DND-41 (cell line): ENCODE data around the gene GOSR1.
"Not testable (repeated sequence)": the region's sequence is repeated elsewhere in the genome, so short reads cannot be mapped to it uniquely, and the experiment has no call there.

Experiments
- ATAC-seq: fragments of 200-7000 bp; cut with Tn5 transposase; 3 replicates; pipeline ENCODE4 v1.9.1; 2021; ENCODE audit warnings: low read depth; ENCODE audit not compliant: insufficient read depth
- DNase-seq: peaks from one replicate; pipeline ENCODE4 v3.0.0-alpha.2; 2020
- H2AFZ ChIP-seq: 2 replicates; pipeline ENCODE4 v1.6.0; 2012; ENCODE audit warnings: low read depth, low read length
- H3K27ac ChIP-seq: 2 replicates; pipeline ENCODE4 v1.5.1; 2012; ENCODE audit warnings: low read length, inconsistent platforms
- H3K27me3 ChIP-seq: fragments of 200-600 bp; sonication (generic); 2 replicates; pipeline ENCODE4 v1.6.0; 2012; ENCODE audit warnings: low read length, mild to moderate bottlenecking, inconsistent platforms; ENCODE audit not compliant: insufficient read depth, poor library complexity
- H3K36me3 ChIP-seq: 2 replicates; pipeline ENCODE4 v1.5.1; 2012; ENCODE audit warnings: low read length, inconsistent platforms; ENCODE audit not compliant: insufficient read depth
- H3K4me1 ChIP-seq: 2 replicates; pipeline ENCODE4 v1.5.1; 2012; ENCODE audit warnings: mild to moderate bottlenecking, low read length; ENCODE audit not compliant: insufficient read depth
- H3K4me2 ChIP-seq: 2 replicates; pipeline ENCODE4 v1.6.0; 2012; ENCODE audit warnings: mild to moderate bottlenecking, moderate library complexity, low read length, inconsistent platforms; ENCODE audit not compliant: insufficient read depth
- H3K4me3 ChIP-seq, 2 experiments: fragments of 200-600 bp in 1 of 2; shearing (Covaris generic) in 1 of 2; 2 replicates each; pipeline ENCODE4 v1.5.1; 2012 to 2016; ENCODE audit warnings: inconsistent platforms in 2 of 2, low read length in 2 of 2, mild to moderate bottlenecking in 2 of 2, low read depth in 1 of 2, moderate library complexity in 1 of 2
- H3K79me2 ChIP-seq: 2 replicates; pipeline ENCODE4 v1.6.0; 2012; ENCODE audit warnings: low read length, inconsistent platforms; ENCODE audit not compliant: insufficient read depth
- H3K9ac ChIP-seq: 2 replicates; pipeline ENCODE4 v1.6.0; 2012; ENCODE audit warnings: low read depth, mild to moderate bottlenecking, inconsistent platforms, low read length, moderate library complexity
- H3K9me3 ChIP-seq: 2 replicates; pipeline ENCODE4 v1.5.1; 2012; ENCODE audit warnings: low read length, moderate library complexity, mild to moderate bottlenecking, inconsistent platforms; ENCODE audit not compliant: insufficient read depth, severe bottlenecking
- H4K20me1 ChIP-seq: 2 replicates; pipeline ENCODE4 v1.6.0; 2012; ENCODE audit warnings: low read length; ENCODE audit not compliant: insufficient read depth
- EZH2 ChIP-seq: IDR thresholded peaks from 3 replicates; pipeline ENCODE4 v1.6.1; 2012; ENCODE audit warnings: borderline replicate concordance, low read depth, mild to moderate bottlenecking, moderate library complexity, low read length, inconsistent platforms; ENCODE audit not compliant: severe bottlenecking
- TF ChIP-seq, protein P1 (sequence below): IDR thresholded peaks from 2 replicates; pipeline ENCODE4 v1.5.1; 2012; ENCODE audit warnings: borderline replicate concordance, low read length, moderate library complexity, mild to moderate bottlenecking; ENCODE audit not compliant: poor library complexity, severe bottlenecking; ENCODE audit errors: extremely low read depth

GOSR1 gene

DNA sequence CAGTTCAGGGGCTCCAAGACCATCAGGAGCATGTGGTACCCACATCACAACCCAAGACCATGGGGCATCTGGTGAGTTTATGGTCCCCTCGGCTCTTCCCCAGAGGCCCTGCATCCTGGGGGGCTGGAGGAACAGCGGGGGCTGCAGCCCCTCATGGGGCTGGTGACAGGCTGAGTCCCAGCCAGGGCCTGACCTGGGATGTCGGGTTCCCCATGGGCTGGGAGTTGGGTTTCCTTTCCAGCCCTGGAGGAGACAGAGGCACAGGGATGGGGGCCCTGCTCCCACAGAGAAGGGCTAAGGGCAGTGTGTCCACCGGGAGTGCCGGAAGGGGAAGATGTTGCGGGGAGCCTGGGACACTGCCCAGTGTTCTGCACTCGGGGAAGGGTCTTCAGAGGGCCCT is 82.4 kb downstream of the GOSR1 start:
- 0 out of 2 replicates have a peak, but pooled peaks cover 3% of the 10 kb centered on the region for H4K20me1 ChIP-seq
- no peak overlapping the region for H3K4me3 ChIP-seq
- H3K27me3 ChIP-seq, result no peaks in the 10 kb centered on the region
- no peak overlapping the region for H3K27ac ChIP-seq
- H3K79me2 ChIP-seq, result no peaks in the 10 kb centered on the region
- H3K9ac ChIP-seq, result no peak overlapping the region
- ATAC-seq (no peak), DNase-seq (no peak)
- H3K36me3 ChIP-seq, result no peaks in the 10 kb centered on the region
- TF ChIP-seq, protein P1, sequence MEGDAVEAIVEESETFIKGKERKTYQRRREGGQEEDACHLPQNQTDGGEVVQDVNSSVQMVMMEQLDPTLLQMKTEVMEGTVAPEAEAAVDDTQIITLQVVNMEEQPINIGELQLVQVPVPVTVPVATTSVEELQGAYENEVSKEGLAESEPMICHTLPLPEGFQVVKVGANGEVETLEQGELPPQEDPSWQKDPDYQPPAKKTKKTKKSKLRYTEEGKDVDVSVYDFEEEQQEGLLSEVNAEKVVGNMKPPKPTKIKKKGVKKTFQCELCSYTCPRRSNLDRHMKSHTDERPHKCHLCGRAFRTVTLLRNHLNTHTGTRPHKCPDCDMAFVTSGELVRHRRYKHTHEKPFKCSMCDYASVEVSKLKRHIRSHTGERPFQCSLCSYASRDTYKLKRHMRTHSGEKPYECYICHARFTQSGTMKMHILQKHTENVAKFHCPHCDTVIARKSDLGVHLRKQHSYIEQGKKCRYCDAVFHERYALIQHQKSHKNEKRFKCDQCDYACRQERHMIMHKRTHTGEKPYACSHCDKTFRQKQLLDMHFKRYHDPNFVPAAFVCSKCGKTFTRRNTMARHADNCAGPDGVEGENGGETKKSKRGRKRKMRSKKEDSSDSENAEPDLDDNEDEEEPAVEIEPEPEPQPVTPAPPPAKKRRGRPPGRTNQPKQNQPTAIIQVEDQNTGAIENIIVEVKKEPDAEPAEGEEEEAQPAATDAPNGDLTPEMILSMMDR, result no peak
- TF ChIP-seq EZH2, result no peak
- H3K4me1 ChIP-seq, result peaks cover 17% of the 10 kb centered on the region
- H3K9me3 ChIP-seq, result no peaks in the 10 kb centered on the region
- no peak overlapping the region for H3K4me2 ChIP-seq
- H2AFZ ChIP-seq, result no peak overlapping the region

- H3K36me3 ChIP-seq, H3K4me2 ChIP-seq, H2AFZ ChIP-seq, DNase-seq, H3K4me3 ChIP-seq, ATAC-seq, H3K9me3 ChIP-seq, H3K27ac ChIP-seq, H3K9ac ChIP-seq, H4K20me1 ChIP-seq, H3K79me2 ChIP-seq, H3K27me3 ChIP-seq: not testable (repeated sequence)
- peaks cover 17% of the 10 kb centered on the region for H3K4me1 ChIP-seq
These were observed 83.2 kb downstream of the GOSR1 start for GRCh38 chr17:30560117-30561026.

GRCh38 chr17:30561766-30562165 is 84.6 kb downstream of the GOSR1 start:
- not testable (repeated sequence) for ATAC-seq, H3K4me3 ChIP-seq, H3K4me2 ChIP-seq, DNase-seq, H4K20me1 ChIP-seq, H3K27ac ChIP-seq, H3K27me3 ChIP-seq, H3K79me2 ChIP-seq, H3K9ac ChIP-seq, H3K9me3 ChIP-seq, H2AFZ ChIP-seq, H3K36me3 ChIP-seq
- H3K4me1 ChIP-seq, result peaks cover 17% of the 10 kb centered on the region

- not testable (repeated sequence) for H3K27ac ChIP-seq, DNase-seq, H3K4me1 ChIP-seq, H3K27me3 ChIP-seq, H3K4me2 ChIP-seq, ATAC-seq, H3K9me3 ChIP-seq, H3K9ac ChIP-seq, H3K36me3 ChIP-seq, H4K20me1 ChIP-seq, H3K79me2 ChIP-seq, H2AFZ ChIP-seq, H3K4me3 ChIP-seq
These were observed 86.1 kb downstream of the GOSR1 start for GRCh38 chr17:30563131-30563904.

GRCh38 chr17:30563905-30564390 is 86.7 kb downstream of the GOSR1 start:
- H3K36me3 ChIP-seq, H3K9me3 ChIP-seq, H3K9ac ChIP-seq, H2AFZ ChIP-seq, H4K20me1 ChIP-seq, H3K4me2 ChIP-seq, H3K4me1 ChIP-seq, H3K27ac ChIP-seq, DNase-seq, ATAC-seq, H3K79me2 ChIP-seq, H3K27me3 ChIP-seq, H3K4me3 ChIP-seq: not testable (repeated sequence)

- H3K4me3 ChIP-seq, H3K9me3 ChIP-seq, H4K20me1 ChIP-seq, H3K36me3 ChIP-seq, H3K79me2 ChIP-seq, H3K27ac ChIP-seq, H3K9ac ChIP-seq, H3K4me2 ChIP-seq, ATAC-seq, H3K27me3 ChIP-seq, H2AFZ ChIP-seq, DNase-seq, H3K4me1 ChIP-seq: not testable (repeated sequence)
These were observed 87.3 kb downstream of the GOSR1 start for GRCh38 chr17:30564422-30565072.
